Hepatocyte (in vitro differentiated cells): ENCODE measurements around the gene TMEM100. TPM values are rescaled to one million over a fixed set of nuclear protein-coding genes. Genes with fewer than 3 reads are reported as not detected.

Experiments used
- DNase-seq: peaks from one replicate; pipeline ENCODE4 v3.0.0-alpha.2; 2016; ENCODE audit warnings: low spot score
- H2AFZ ChIP-seq: fragments of 200-600 bp; sonication (generic); 2 replicates; pipeline ENCODE4 v1.6.0; 2016; ENCODE audit warnings: antibody characterized with exemption, mild to moderate bottlenecking
- H3K27ac ChIP-seq: fragments of 200-600 bp; sonication (generic); 2 replicates; pipeline ENCODE4 v1.5.1; 2016; ENCODE audit warnings: mild to moderate bottlenecking
- H3K27me3 ChIP-seq: fragments of 200-600 bp; sonication (generic); 2 replicates; pipeline ENCODE4 v1.6.1; 2016
- H3K36me3 ChIP-seq: fragments of 200-600 bp; sonication (generic); replicated peaks from 2 replicates; pipeline ENCODE4 v1.5.1; 2016; ENCODE audit warnings: low read depth; ENCODE audit not compliant: insufficient read depth
- H3K4me1 ChIP-seq: fragments of 200-600 bp; sonication (generic); 2 replicates; pipeline ENCODE4 v1.5.1; 2016; ENCODE audit warnings: mild to moderate bottlenecking, moderate library complexity; ENCODE audit not compliant: insufficient read depth
- H3K4me2 ChIP-seq: fragments of 200-600 bp; sonication (generic); 2 replicates; pipeline ENCODE4 v1.6.0; 2016
- H3K4me3 ChIP-seq: fragments of 200-600 bp; sonication (generic); 2 replicates; pipeline ENCODE4 v1.5.1; 2016; ENCODE audit warnings: mild to moderate bottlenecking
- H3K79me2 ChIP-seq: fragments of 200-600 bp; sonication (generic); 2 replicates; pipeline ENCODE4 v1.6.0; 2017; ENCODE audit warnings: mild to moderate bottlenecking
- H3K9me2 ChIP-seq: fragments of 200-600 bp; sonication (generic); replicated peaks from 2 replicates; pipeline ENCODE4 v1.6.0; 2017; ENCODE audit warnings: mild to moderate bottlenecking; ENCODE audit not compliant: insufficient read depth
- H3K9me3 ChIP-seq: fragments of 200-600 bp; sonication (generic); 2 replicates; pipeline ENCODE4 v1.5.1; 2016; ENCODE audit warnings: low read depth, mild to moderate bottlenecking
- H4K20me1 ChIP-seq: fragments of 200-600 bp; sonication (generic); 2 replicates; pipeline ENCODE4 v1.6.0; 2016; ENCODE audit warnings: mild to moderate bottlenecking; ENCODE audit not compliant: insufficient read depth, poor library complexity, severe bottlenecking
- CTCF ChIP-seq: fragments of 200-600 bp; sonication (generic); IDR thresholded peaks from 2 replicates; pipeline ENCODE4 v1.5.1; 2016; ENCODE audit warnings: antibody characterized with exemption, mild to moderate bottlenecking; ENCODE audit not compliant: poor library complexity
- EZH2 ChIP-seq: fragments of 200-600 bp; sonication (generic); IDR thresholded peaks from 2 replicates; pipeline ENCODE4 v1.6.1; 2016; ENCODE audit warnings: antibody characterized with exemption, mild to moderate bottlenecking, borderline replicate concordance
- EZH2phosphoT487 ChIP-seq: fragments of 200-600 bp; sonication (generic); IDR thresholded peaks from one replicate; pipeline ENCODE4 v1.6.1; 2018; ENCODE audit warnings: antibody characterized with exemption, mild to moderate bottlenecking, low read depth, moderate library complexity; ENCODE audit not compliant: unreplicated experiment, severe bottlenecking
- WGBS: methylation state at CpG from one replicate; pipeline ENCODE4 v1.1.6; 2016; ENCODE audit warnings: low lambda C conversion rate; ENCODE audit errors: missing lambda C conversion rate; 5-methylcytosine and 5-hydroxymethylcytosine counted together
- polyA plus RNA-seq: library from polyadenylated mRNA; unstranded; fragments of >200 nt; fragmentation: Nextera tagmentation; extraction: Ambion mirVana; gene quantifications from 2 replicates; pipeline ENCODE4 v1.2.1, GENCODE V29; 2016
- total RNA-seq: library from RNA; depleted of rRNA; stranded (reverse); fragments of >200 nt; gene quantifications from 2 replicates; pipeline ENCODE4 v1.2.3, GENCODE V29; 2014

Gene TMEM100
- total and polyA plus RNA-seq, 2 experiments from 2014 or later = 9.3 to 18.5 TPM

DNA sequence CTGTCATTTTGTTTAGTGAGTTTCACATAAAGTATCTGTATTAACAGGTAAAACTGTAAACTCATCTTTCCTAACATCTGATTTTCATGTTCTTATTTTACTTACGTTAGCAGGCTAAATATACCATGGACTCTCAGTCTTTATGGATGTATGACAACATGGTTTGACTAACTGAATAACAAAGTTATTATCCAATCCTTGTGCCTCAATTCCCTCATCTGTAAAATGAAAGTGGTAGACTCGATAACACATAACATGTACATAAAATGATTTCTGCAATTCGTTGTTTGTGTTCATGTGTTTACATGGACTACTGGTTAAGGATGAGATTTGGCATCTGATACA, 18.7 kb upstream of the TMEM100 start:
- Histone ChIP-seq H3K4me3 (no peak overlapping the region), H3K9me2 (no peaks in the 10 kb centered on the region), H3K4me1 (no peaks in the 10 kb centered on the region), H3K27ac (no peak overlapping the region), H4K20me1 (no peaks in the 10 kb centered on the region), H3K36me3 (no peaks in the 10 kb centered on the region), H3K79me2 (no peaks in the 10 kb centered on the region), H2AFZ (no peak overlapping the region), H3K9me3 (no peaks in the 10 kb centered on the region), H3K4me2 (no peak overlapping the region), H3K27me3 (no peaks in the 10 kb centered on the region)
- DNase-seq = no peak
- 84% methylated on average over 3 of the region's 3 CpGs for WGBS
- no peak for TF ChIP-seq EZH2
- no peak for TF ChIP-seq EZH2phosphoT487
- no peak for TF ChIP-seq CTCF

- Histone ChIP-seq H3K4me1 (no peaks in the 10 kb centered on the region), H3K27ac (no peak overlapping the region), H2AFZ (no peak overlapping the region), H3K79me2 (no peaks in the 10 kb centered on the region), H3K36me3 (no peaks in the 10 kb centered on the region), H4K20me1 (no peaks in the 10 kb centered on the region), H3K4me3 (no peak overlapping the region), H3K4me2 (no peak overlapping the region), H3K9me3 (no peaks in the 10 kb centered on the region), H3K27me3 (no peaks in the 10 kb centered on the region), H3K9me2 (no peaks in the 10 kb centered on the region)
- TF ChIP-seq CTCF = no peak
- no peak for TF ChIP-seq EZH2
- TF ChIP-seq EZH2phosphoT487 = no peak
- WGBS = 90% methylated on average over 10 of the region's 10 CpGs
- no peak for DNase-seq
These were observed 18.1 kb upstream of the TMEM100 start for GRCh38 chr17:55740511-55741355.

DNA sequence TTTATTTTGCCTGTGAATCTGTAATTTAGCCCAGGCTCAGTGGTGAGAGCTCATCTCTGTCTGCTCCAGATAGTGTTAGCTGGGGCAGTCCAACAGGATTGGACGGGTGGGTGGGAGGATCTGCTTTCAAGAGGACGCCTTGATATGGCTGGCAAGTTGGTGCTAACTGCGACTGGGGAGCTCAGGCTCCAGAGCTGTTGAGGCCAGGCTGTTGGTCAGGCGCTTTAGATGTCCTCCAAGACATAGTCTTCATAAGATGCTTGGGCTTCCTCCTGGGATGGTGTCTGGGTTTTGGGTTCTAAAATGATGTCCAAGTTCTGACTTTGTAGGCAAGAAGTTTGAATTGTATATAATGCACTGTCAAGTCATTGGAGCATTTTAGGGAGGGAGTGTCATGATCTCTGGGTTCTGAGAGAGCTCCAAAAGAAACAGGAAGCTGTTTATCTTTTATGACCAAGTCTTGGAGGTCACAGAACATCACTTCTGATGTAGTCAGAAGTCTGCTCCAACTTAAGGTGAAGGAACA, 15.4 kb upstream of the TMEM100 start:
- H4K20me1 ChIP-seq = no peaks in the 10 kb centered on the region
- no peak overlapping the region for H3K27ac ChIP-seq
- no peak overlapping the region for H3K4me2 ChIP-seq
- no peaks in the 10 kb centered on the region for H3K9me2 ChIP-seq
- H3K79me2 ChIP-seq = no peaks in the 10 kb centered on the region
- H3K4me1 ChIP-seq = peaks cover 2% of the 10 kb centered on the region
- no peak for TF ChIP-seq EZH2phosphoT487
- no peak for TF ChIP-seq EZH2
- no peak for TF ChIP-seq CTCF
- WGBS = 88% methylated on average over 4 of the region's 4 CpGs
- H3K27me3 ChIP-seq = no peaks in the 10 kb centered on the region
- DNase-seq = no peak
- no peak overlapping the region for H3K4me3 ChIP-seq
- H3K36me3 ChIP-seq = no peaks in the 10 kb centered on the region
- no peak overlapping the region for H2AFZ ChIP-seq
- no peaks in the 10 kb centered on the region for H3K9me3 ChIP-seq
